GM23338 (cell line): ENCODE data around the gene SEMA3C. TPM values are rescaled to one million over a fixed set of nuclear protein-coding genes. Genes with fewer than 3 reads are reported as not detected.

Experiments used
- ATAC-seq: fragments of 200-7000 bp; cut with Tn5 transposase; 3 replicates; pipeline ENCODE4 v1.9.1; 2020
- DNase-seq: peaks from one replicate; pipeline ENCODE4 v3.0.0-alpha.2; 2015; ENCODE audit warnings: low spot score
- H2AFZ ChIP-seq: fragments of 200-600 bp; sonication (generic); 2 replicates; pipeline ENCODE4 v1.8.0; 2016; ENCODE audit warnings: antibody characterized with exemption, mild to moderate bottlenecking, moderate library complexity
- H3F3A ChIP-seq: fragments of 200-600 bp; sonication (generic); replicated peaks from 2 replicates; pipeline ENCODE4 v1.8.0; 2017; ENCODE audit warnings: antibody characterized with exemption, mixed run types, low read depth
- H3K27ac ChIP-seq: fragments of 200-600 bp; sonication (generic); 2 replicates; pipeline ENCODE4 v1.6.1; 2016; ENCODE audit warnings: low read depth
- H3K27me3 ChIP-seq: fragments of 200-600 bp; sonication (generic); 2 replicates; pipeline ENCODE4 v1.8.0; 2016; ENCODE audit warnings: mild to moderate bottlenecking, mixed run types, moderate library complexity; ENCODE audit not compliant: insufficient read depth
- H3K36me3 ChIP-seq: fragments of 200-600 bp; sonication (generic); 2 replicates; pipeline ENCODE4 v1.8.0; 2016; ENCODE audit warnings: mild to moderate bottlenecking; ENCODE audit not compliant: insufficient read depth
- H3K4me1 ChIP-seq: fragments of 200-600 bp; sonication (generic); 2 replicates; pipeline ENCODE4 v1.8.0; 2016; ENCODE audit warnings: mild to moderate bottlenecking, moderate library complexity; ENCODE audit not compliant: insufficient read depth
- H3K4me2 ChIP-seq: fragments of 200-600 bp; sonication (generic); 2 replicates; pipeline ENCODE4 v1.7.1; 2017; ENCODE audit warnings: mixed run types
- H3K4me3 ChIP-seq: fragments of 200-600 bp; sonication (generic); 2 replicates; pipeline ENCODE4 v1.6.1; 2016; ENCODE audit warnings: mixed run types
- H3K79me2 ChIP-seq: fragments of 200-600 bp; sonication (generic); replicated peaks from 2 replicates; pipeline ENCODE4 v1.8.0; 2017; ENCODE audit warnings: mild to moderate bottlenecking; ENCODE audit not compliant: insufficient read depth
- H3K9me2 ChIP-seq: fragments of 200-600 bp; sonication (generic); 2 replicates; pipeline ENCODE4 v1.8.0; 2017; ENCODE audit not compliant: insufficient read depth
- H4K20me1 ChIP-seq: fragments of 200-600 bp; sonication (generic); replicated peaks from 2 replicates; pipeline ENCODE4 v1.8.0; 2017; ENCODE audit warnings: mild to moderate bottlenecking; ENCODE audit not compliant: insufficient read depth
- H3K27ac Mint-ChIP-seq: 2 replicates; pipeline ENCODE4 v1.8.0; 2020; ENCODE audit warnings: inconsistent platforms, mild to moderate bottlenecking, moderate library complexity, mixed read lengths
- H3K27me3 Mint-ChIP-seq: 3 replicates; pipeline ENCODE4 v1.8.0; 2022; ENCODE audit warnings: low read depth, mild to moderate bottlenecking, moderate library complexity, mixed read lengths, inconsistent platforms; ENCODE audit not compliant: insufficient read depth, poor library complexity
- H3K36me3 Mint-ChIP-seq: 3 replicates; pipeline ENCODE4 v1.8.0; 2021; ENCODE audit warnings: low read depth, mild to moderate bottlenecking, inconsistent platforms, moderate library complexity, mixed read lengths
- H3K4me1 Mint-ChIP-seq: 3 replicates; pipeline ENCODE4 v1.8.0; 2020; ENCODE audit warnings: mild to moderate bottlenecking, inconsistent platforms, mixed read lengths
- H3K4me3 Mint-ChIP-seq: 3 replicates; pipeline ENCODE4 v1.8.0; 2021; ENCODE audit warnings: moderate library complexity, mild to moderate bottlenecking, inconsistent platforms, mixed read lengths
- H3K9me3 Mint-ChIP-seq: 3 replicates; pipeline ENCODE4 v1.8.0; 2020; ENCODE audit warnings: moderate library complexity, mild to moderate bottlenecking, inconsistent platforms, mixed read lengths
- CREB1 ChIP-seq: fragments of 250-450 bp; sonication (Bioruptor Pico); IDR thresholded peaks from 2 replicates; pipeline ENCODE4 v1.5.0; 2020; ENCODE audit warnings: low read depth, mild to moderate bottlenecking, moderate library complexity
- EZH2 ChIP-seq: fragments of 200-600 bp; sonication (generic); IDR thresholded peaks from one replicate; pipeline ENCODE4 v1.8.0; 2017; ENCODE audit warnings: antibody characterized with exemption, mild to moderate bottlenecking, low read depth; ENCODE audit not compliant: unreplicated experiment
- EZH2phosphoT487 ChIP-seq: fragments of 200-600 bp; sonication (generic); IDR thresholded peaks from one replicate; pipeline ENCODE4 v1.8.1; 2018; ENCODE audit warnings: antibody characterized with exemption; ENCODE audit not compliant: unreplicated experiment
- JUNB ChIP-seq: IDR thresholded peaks from one replicate; pipeline ENCODE4 v1.6.1; 2016; ENCODE audit warnings: antibody characterized with exemption; ENCODE audit not compliant: unreplicated experiment
- NANOG ChIP-seq: IDR thresholded peaks from 2 replicates; pipeline ENCODE4 v1.6.1; 2016; ENCODE audit warnings: antibody characterized with exemption, borderline replicate concordance
- STAT1 ChIP-seq: IDR thresholded peaks from one replicate; pipeline ENCODE4 v1.6.1; 2016; ENCODE audit warnings: antibody characterized with exemption; ENCODE audit not compliant: unreplicated experiment
- polyA plus RNA-seq: library from polyadenylated mRNA; unstranded; fragments of >200 nt; fragmentation: Nextera tagmentation; extraction: Ambion mirVana; gene quantifications from 2 replicates; pipeline ENCODE4 v1.2.1, GENCODE V29; 2016
- total RNA-seq: library from RNA; depleted of rRNA; stranded (reverse); fragments of >200 nt; shearing (Covaris generic); gene quantifications from 2 replicates; pipeline ENCODE4 v1.2.3, GENCODE V29; 2014
- TF ChIP-seq, protein P1 (sequence below): IDR thresholded peaks from 2 replicates; pipeline ENCODE4 v1.6.1; 2016; ENCODE audit warnings: antibody characterized with exemption
- TF ChIP-seq, protein P2 (sequence below): IDR thresholded peaks from one replicate; pipeline ENCODE4 v1.6.1; 2018; ENCODE audit warnings: antibody characterized with exemption; ENCODE audit not compliant: unreplicated experiment
- TF ChIP-seq, protein P3 (sequence below): fragments of 250-450 bp; sonication (Bioruptor Pico); IDR thresholded peaks from 2 replicates; pipeline ENCODE4 v1.5.0; 2020; ENCODE audit warnings: mild to moderate bottlenecking, moderate library complexity

The SEMA3C gene
- total and polyA plus RNA-seq, 2 experiments from 2014 or later, result 1.0 to 3.5 TPM

DNA sequence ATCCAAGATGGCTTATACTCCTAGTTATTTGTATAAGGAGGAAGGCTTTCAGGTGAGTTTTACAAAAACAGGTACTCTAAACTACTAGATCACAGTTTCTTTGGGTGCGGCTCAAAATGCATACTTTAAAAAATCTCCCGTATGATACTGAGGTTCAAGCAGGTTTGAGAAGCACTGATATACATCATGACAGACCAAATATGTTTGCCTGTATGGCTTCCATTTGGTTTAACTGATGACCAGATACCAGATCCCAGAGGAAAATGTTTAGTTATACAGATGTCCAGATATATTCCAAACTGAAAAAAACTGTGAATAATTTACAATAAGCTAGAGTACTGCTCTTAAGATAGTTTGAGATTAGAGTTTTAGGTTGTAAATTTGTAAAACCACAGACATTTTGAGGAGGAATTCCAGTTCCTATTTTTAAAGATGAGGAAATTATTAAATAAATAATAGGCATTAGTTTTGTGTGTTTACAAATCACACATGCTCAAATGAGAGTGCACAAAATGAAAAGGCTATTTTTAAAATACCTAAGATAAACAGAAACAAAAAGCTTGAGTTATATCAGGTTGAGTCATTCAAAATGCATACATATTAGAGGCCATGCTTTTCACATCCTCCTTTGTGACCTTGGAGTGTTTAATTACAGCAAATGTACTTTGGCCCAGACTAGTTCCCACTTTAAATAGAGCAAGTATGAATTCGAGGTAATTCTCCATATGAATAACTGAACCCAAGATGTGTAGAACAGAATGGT lies 60.5 kb downstream of the SEMA3C start:
- H3K9me2 ChIP-seq, result no peaks in the 10 kb centered on the region
- no peaks in the 10 kb centered on the region for H3K79me2 ChIP-seq
- H3K27ac ChIP-seq, result no peak overlapping the region
- no peaks in the 10 kb centered on the region for H3K27me3 ChIP-seq
- H3K4me3 Mint-ChIP-seq, result no peak overlapping the region
- H4K20me1 ChIP-seq, result no peaks in the 10 kb centered on the region
- H2AFZ ChIP-seq, result no peak overlapping the region
- H3K27ac Mint-ChIP-seq, result no peak overlapping the region
- H3K36me3 Mint-ChIP-seq, result no peaks in the 10 kb centered on the region
- no peaks in the 10 kb centered on the region for H3K4me1 ChIP-seq
- H3K27me3 Mint-ChIP-seq, result no peaks in the 10 kb centered on the region
- H3K4me1 Mint-ChIP-seq, result no peaks in the 10 kb centered on the region
- TF ChIP-seq, protein P1, sequence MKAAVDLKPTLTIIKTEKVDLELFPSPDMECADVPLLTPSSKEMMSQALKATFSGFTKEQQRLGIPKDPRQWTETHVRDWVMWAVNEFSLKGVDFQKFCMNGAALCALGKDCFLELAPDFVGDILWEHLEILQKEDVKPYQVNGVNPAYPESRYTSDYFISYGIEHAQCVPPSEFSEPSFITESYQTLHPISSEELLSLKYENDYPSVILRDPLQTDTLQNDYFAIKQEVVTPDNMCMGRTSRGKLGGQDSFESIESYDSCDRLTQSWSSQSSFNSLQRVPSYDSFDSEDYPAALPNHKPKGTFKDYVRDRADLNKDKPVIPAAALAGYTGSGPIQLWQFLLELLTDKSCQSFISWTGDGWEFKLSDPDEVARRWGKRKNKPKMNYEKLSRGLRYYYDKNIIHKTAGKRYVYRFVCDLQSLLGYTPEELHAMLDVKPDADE, result no peak
- no peak for TF ChIP-seq EZH2phosphoT487
- no peaks in the 10 kb centered on the region for H3K36me3 ChIP-seq
- no peaks in the 10 kb centered on the region for H3K9me3 Mint-ChIP-seq
- H3F3A ChIP-seq, result no peaks in the 10 kb centered on the region
- no peak for ATAC-seq
- no peak for DNase-seq
- no peak overlapping the region for H3K4me3 ChIP-seq
- no peak overlapping the region for H3K4me2 ChIP-seq

DNA sequence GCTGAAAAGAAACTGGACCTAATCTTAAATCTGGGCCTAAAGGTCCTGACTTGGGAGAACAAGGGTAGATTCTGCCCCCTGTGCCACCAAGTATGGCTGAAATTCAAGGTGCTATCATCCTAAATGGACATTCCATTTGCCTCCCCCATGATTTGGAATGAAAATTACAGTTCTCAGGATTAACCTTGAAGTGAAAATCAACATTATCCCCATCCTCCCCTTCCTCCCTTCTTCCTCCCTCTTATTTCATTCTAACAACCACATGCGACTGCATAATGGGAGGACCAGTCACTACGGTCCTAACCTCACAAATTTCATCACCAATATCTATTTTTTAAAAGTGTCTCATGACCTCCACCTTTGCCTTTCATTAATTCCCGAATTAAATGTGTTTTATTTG lies 62.1 kb downstream of the SEMA3C start:
- ATAC-seq (no peak), DNase-seq (no peak)
- no peaks in the 10 kb centered on the region for H3K4me1 ChIP-seq
- no peak overlapping the region for H3K4me3 ChIP-seq
- H3K79me2 ChIP-seq, result no peaks in the 10 kb centered on the region
- no peaks in the 10 kb centered on the region for H4K20me1 ChIP-seq
- no peaks in the 10 kb centered on the region for H3K9me2 ChIP-seq
- no peak overlapping the region for H3K27ac Mint-ChIP-seq
- no peaks in the 10 kb centered on the region for H3K27me3 ChIP-seq
- no peaks in the 10 kb centered on the region for H3K36me3 ChIP-seq
- H3K36me3 Mint-ChIP-seq, result no peaks in the 10 kb centered on the region
- H3K4me3 Mint-ChIP-seq, result no peak overlapping the region
- H3K9me3 Mint-ChIP-seq, result no peaks in the 10 kb centered on the region
- H3K4me1 Mint-ChIP-seq, result no peaks in the 10 kb centered on the region
- H2AFZ ChIP-seq, result no peak overlapping the region
- no peaks in the 10 kb centered on the region for H3F3A ChIP-seq
- no peaks in the 10 kb centered on the region for H3K27me3 Mint-ChIP-seq
- H3K4me2 ChIP-seq, result no peak overlapping the region
- H3K27ac ChIP-seq, result no peak overlapping the region
- no peak for TF ChIP-seq STAT1
- TF ChIP-seq, protein P1, result no peak
- no peak for TF ChIP-seq NANOG
- TF ChIP-seq EZH2, result no peak
- TF ChIP-seq, protein P2, sequence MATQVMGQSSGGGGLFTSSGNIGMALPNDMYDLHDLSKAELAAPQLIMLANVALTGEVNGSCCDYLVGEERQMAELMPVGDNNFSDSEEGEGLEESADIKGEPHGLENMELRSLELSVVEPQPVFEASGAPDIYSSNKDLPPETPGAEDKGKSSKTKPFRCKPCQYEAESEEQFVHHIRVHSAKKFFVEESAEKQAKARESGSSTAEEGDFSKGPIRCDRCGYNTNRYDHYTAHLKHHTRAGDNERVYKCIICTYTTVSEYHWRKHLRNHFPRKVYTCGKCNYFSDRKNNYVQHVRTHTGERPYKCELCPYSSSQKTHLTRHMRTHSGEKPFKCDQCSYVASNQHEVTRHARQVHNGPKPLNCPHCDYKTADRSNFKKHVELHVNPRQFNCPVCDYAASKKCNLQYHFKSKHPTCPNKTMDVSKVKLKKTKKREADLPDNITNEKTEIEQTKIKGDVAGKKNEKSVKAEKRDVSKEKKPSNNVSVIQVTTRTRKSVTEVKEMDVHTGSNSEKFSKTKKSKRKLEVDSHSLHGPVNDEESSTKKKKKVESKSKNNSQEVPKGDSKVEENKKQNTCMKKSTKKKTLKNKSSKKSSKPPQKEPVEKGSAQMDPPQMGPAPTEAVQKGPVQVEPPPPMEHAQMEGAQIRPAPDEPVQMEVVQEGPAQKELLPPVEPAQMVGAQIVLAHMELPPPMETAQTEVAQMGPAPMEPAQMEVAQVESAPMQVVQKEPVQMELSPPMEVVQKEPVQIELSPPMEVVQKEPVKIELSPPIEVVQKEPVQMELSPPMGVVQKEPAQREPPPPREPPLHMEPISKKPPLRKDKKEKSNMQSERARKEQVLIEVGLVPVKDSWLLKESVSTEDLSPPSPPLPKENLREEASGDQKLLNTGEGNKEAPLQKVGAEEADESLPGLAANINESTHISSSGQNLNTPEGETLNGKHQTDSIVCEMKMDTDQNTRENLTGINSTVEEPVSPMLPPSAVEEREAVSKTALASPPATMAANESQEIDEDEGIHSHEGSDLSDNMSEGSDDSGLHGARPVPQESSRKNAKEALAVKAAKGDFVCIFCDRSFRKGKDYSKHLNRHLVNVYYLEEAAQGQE, result no peak
- TF ChIP-seq, protein P3, sequence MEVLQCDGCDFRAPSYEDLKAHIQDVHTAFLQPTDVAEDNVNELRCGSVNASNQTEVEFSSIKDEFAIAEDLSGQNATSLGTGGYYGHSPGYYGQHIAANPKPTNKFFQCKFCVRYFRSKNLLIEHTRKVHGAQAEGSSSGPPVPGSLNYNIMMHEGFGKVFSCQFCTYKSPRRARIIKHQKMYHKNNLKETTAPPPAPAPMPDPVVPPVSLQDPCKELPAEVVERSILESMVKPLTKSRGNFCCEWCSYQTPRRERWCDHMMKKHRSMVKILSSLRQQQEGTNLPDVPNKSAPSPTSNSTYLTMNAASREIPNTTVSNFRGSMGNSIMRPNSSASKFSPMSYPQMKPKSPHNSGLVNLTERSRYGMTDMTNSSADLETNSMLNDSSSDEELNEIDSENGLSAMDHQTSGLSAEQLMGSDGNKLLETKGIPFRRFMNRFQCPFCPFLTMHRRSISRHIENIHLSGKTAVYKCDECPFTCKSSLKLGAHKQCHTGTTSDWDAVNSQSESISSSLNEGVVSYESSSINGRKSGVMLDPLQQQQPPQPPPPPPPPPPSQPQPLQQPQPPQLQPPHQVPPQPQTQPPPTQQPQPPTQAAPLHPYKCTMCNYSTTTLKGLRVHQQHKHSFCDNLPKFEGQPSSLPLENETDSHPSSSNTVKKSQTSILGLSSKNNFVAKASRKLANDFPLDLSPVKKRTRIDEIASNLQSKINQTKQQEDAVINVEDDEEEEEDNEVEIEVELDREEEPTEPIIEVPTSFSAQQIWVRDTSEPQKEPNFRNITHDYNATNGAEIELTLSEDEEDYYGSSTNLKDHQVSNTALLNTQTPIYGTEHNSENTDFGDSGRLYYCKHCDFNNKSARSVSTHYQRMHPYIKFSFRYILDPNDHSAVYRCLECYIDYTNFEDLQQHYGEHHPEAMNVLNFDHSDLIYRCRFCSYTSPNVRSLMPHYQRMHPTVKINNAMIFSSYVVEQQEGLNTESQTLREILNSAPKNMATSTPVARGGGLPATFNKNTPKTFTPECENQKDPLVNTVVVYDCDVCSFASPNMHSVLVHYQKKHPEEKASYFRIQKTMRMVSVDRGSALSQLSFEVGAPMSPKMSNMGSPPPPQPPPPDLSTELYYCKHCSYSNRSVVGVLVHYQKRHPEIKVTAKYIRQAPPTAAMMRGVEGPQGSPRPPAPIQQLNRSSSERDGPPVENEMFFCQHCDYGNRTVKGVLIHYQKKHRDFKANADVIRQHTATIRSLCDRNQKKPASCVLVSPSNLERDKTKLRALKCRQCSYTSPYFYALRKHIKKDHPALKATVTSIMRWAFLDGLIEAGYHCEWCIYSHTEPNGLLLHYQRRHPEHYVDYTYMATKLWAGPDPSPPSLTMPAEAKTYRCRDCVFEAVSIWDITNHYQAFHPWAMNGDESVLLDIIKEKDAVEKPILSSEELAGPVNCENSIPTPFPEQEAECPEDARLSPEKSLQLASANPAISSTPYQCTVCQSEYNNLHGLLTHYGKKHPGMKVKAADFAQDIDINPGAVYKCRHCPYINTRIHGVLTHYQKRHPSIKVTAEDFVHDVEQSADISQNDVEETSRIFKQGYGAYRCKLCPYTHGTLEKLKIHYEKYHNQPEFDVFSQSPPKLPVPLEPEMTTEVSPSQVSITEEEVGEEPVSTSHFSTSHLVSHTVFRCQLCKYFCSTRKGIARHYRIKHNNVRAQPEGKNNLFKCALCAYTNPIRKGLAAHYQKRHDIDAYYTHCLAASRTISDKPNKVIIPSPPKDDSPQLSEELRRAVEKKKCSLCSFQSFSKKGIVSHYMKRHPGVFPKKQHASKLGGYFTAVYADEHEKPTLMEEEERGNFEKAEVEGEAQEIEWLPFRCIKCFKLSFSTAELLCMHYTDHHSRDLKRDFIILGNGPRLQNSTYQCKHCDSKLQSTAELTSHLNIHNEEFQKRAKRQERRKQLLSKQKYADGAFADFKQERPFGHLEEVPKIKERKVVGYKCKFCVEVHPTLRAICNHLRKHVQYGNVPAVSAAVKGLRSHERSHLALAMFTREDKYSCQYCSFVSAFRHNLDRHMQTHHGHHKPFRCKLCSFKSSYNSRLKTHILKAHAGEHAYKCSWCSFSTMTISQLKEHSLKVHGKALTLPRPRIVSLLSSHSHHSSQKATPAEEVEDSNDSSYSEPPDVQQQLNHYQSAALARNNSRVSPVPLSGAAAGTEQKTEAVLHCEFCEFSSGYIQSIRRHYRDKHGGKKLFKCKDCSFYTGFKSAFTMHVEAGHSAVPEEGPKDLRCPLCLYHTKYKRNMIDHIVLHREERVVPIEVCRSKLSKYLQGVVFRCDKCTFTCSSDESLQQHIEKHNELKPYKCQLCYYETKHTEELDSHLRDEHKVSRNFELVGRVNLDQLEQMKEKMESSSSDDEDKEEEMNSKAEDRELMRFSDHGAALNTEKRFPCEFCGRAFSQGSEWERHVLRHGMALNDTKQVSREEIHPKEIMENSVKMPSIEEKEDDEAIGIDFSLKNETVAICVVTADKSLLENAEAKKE, result no peak
- no peak for TF ChIP-seq JUNB
- TF ChIP-seq EZH2phosphoT487, result no peak
- no peak for TF ChIP-seq CREB1
